B cell (primary cell): ENCODE data around the gene PREX1.

Source experiments
- CTCF ChIP-seq: fragments of 200-600 bp; IDR thresholded peaks from one replicate; pipeline ENCODE4 v1.8.0; 2022; ENCODE audit warnings: antibody characterized with exemption, mild to moderate bottlenecking
- EZH2 ChIP-seq: IDR thresholded peaks from 2 replicates; pipeline ENCODE4 v1.6.1; 2012; ENCODE audit warnings: borderline replicate concordance, low read depth, mild to moderate bottlenecking, moderate library complexity, low read length; ENCODE audit not compliant: insufficient read depth, poor library complexity, severe bottlenecking

- TF ChIP-seq CTCF: no peak
- no peak for TF ChIP-seq EZH2
These were observed 7.6 kb upstream of the PREX1 start for GRCh38 chr20:48835390-48835789.
